GM10847 (cell line): ENCODE measurements around the gene OR7C1.

ENCODE experiments used
- POLR2A ChIP-seq: IDR thresholded peaks from 2 replicates; pipeline ENCODE4 v1.6.1; 2011; ENCODE audit not compliant: insufficient read length; ENCODE audit errors: extremely low read depth

The OR7C1 gene

GRCh38 chr19:14768001-14768400 lies 67.0 kb downstream of the OR7C1 start:
- TF ChIP-seq POLR2A: no peak

- no peak for TF ChIP-seq POLR2A
These were observed 67.5 kb downstream of the OR7C1 start for GRCh38 chr19:14767466-14767971.

- TF ChIP-seq POLR2A: no peak
These were observed 70.6 kb downstream of the OR7C1 start for GRCh38 chr19:14764401-14764800.

GRCh38 chr19:14763497-14764145 lies 71.4 kb downstream of the OR7C1 start:
- TF ChIP-seq POLR2A: no peak

GRCh38 chr19:14762111-14762510 lies 72.9 kb downstream of the OR7C1 start:
- TF ChIP-seq POLR2A: no peak

GRCh38 chr19:14761607-14762006 lies 73.4 kb downstream of the OR7C1 start:
- no peak for TF ChIP-seq POLR2A

- no peak for TF ChIP-seq POLR2A
These were observed 76.2 kb downstream of the OR7C1 start for GRCh38 chr19:14758816-14759215.

GRCh38 chr19:14748601-14749000 lies 86.4 kb downstream of the OR7C1 start:
- TF ChIP-seq POLR2A: no peak
